Stomach (tissue), 4 donors: Measurements from ENCODE around the gene TMEM72.

Source experiments
- CTCF ChIP-seq, 7 experiments: fragments of 450-650 bp in 4 of 7; fragments of 200-600 bp in 3 of 7; sonication (generic) in 3 of 7; IDR thresholded peaks; one replicate each; pipeline ENCODE4 v1.5.1; 2016 to 2019; ENCODE audit warnings: antibody characterized with exemption in 7 of 7, control low read depth in 2 of 7, mild to moderate bottlenecking in 1 of 7
- POLR2AphosphoS5 ChIP-seq, 3 donors: sonication (generic); formaldehyde crosslinking; IDR thresholded peaks; one replicate each; pipeline ENCODE4 v1.6.1; 2016; ENCODE audit warnings: antibody characterized with exemption in 3 of 3

DNA sequence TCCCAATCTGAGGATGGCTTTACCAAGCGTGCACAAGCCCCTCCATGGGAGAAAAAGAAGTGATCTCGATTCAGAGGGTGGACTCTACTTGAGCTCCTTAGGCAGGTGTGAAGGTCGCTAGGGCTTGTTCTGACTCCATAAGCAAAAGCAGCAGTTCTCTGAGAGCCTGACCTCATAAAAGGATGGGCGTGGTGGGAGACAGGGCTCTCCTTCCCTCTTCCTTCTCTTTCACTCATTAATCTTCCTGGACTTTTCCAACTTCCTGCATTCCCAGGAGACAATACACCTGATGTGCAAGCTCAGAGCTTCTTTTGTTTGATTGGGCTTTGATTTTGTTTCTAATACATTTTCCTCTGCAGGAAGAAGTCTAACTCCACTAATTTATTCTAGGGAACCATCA lies 22.3 kb upstream of the TMEM72 start:
- no peak for TF ChIP-seq POLR2AphosphoS5 (IDR thresholded peaks at IDR 0.05)
- no peak for TF ChIP-seq CTCF (IDR thresholded peaks at IDR 0.05)
